H1 (cell line): ENCODE results near the gene RMDN2. TPM values are rescaled to one million over a fixed set of nuclear protein-coding genes. Genes with fewer than 3 reads are reported as not detected.

Source experiments
- BCL11A ChIP-seq, 2 experiments: IDR thresholded peaks; one replicate each; pipeline ENCODE4 v1.6.1; 2011; ENCODE audit warnings: low read depth in 2 of 2, low read length in 2 of 2, mild to moderate bottlenecking in 2 of 2
- KDM5A ChIP-seq: fragments of 200-600 bp; IDR thresholded peaks from 2 replicates; pipeline ENCODE4 v1.7.1; 2012; ENCODE audit warnings: mild to moderate bottlenecking, low read length, inconsistent platforms, mixed read lengths
- NANOG ChIP-seq: IDR thresholded peaks from 2 replicates; pipeline ENCODE4 v1.6.1; 2011; ENCODE audit warnings: low read length, low read depth, mild to moderate bottlenecking, inconsistent platforms; ENCODE audit not compliant: insufficient read depth, poor library complexity, severe bottlenecking
- PHF8 ChIP-seq: fragments of 200-600 bp; sonication (generic); conservative IDR thresholded peaks from 2 replicates; pipeline ENCODE4 v1.7.1; 2012; ENCODE audit warnings: low read depth, mild to moderate bottlenecking, inconsistent platforms, low read length, moderate library complexity
- POLR2AphosphoS5 ChIP-seq: IDR thresholded peaks from 2 replicates; pipeline ENCODE4 v1.6.1; 2011; ENCODE audit warnings: low read depth, low read length
- RAD21 ChIP-seq, 2 experiments: IDR thresholded peaks in 1 of 2; conservative IDR thresholded peaks in 1 of 2; 2 replicates each; pipeline ENCODE4 v1.6.1; 2011; ENCODE audit warnings: low read depth in 2 of 2, low read length in 2 of 2, improper control_type of control experiment in 1 of 2, inconsistent platforms in 1 of 2, mild to moderate bottlenecking in 1 of 2, moderate library complexity in 1 of 2
- YY1 ChIP-seq: IDR thresholded peaks from 2 replicates; pipeline ENCODE4 v1.6.1; 2011; ENCODE audit warnings: low read depth, mild to moderate bottlenecking, low read length
- polyA plus RNA-seq, 7 experiments: library from polyadenylated mRNA; depleted of rRNA in 3 of 7; stranded (reverse) in 5 of 7; unstranded in 2 of 7; fragments of >200 nt in 5 of 7; fragments of 200-250 nt in 2 of 7; gene quantifications; 1 replicate in 5 of 7; 2 replicates in 1 of 7; 4 replicates in 1 of 7; pipeline versions ENCODE4 v1.2.1 to v1.2.3, GENCODE V29; 2011 to 2013; ENCODE audit warnings: missing spikeins in 2 of 7, mixed read lengths in 2 of 7
- total RNA-seq: library from RNA; stranded (reverse); fragmentation: NEBNext Ultra II Directional; extraction: Animal tissue kit (Norgen Biotek cat#: 25700); gene quantifications from 2 replicates; pipeline ENCODE4 v1.2.1, GENCODE V29; 2021
- TF ChIP-seq, protein P1 (sequence below): fragments of 300-600 bp; sonication (generic); IDR thresholded peaks from 2 replicates; pipeline ENCODE4 v1.7.1; 2012; ENCODE audit warnings: low read length, moderate library complexity, mild to moderate bottlenecking, inconsistent platforms; ENCODE audit not compliant: insufficient replicate concordance

Gene RMDN2
- total and polyA plus RNA-seq, 2 of the 8 experiments (the other 6 are each of a cell fraction or from before 2014, with no cell fraction given): 0.53 to 3.0 TPM

GRCh38 chr2:37987098-37987775 lies 62.1 kb downstream of the RMDN2 start (continued):
- TF ChIP-seq, protein P1, sequence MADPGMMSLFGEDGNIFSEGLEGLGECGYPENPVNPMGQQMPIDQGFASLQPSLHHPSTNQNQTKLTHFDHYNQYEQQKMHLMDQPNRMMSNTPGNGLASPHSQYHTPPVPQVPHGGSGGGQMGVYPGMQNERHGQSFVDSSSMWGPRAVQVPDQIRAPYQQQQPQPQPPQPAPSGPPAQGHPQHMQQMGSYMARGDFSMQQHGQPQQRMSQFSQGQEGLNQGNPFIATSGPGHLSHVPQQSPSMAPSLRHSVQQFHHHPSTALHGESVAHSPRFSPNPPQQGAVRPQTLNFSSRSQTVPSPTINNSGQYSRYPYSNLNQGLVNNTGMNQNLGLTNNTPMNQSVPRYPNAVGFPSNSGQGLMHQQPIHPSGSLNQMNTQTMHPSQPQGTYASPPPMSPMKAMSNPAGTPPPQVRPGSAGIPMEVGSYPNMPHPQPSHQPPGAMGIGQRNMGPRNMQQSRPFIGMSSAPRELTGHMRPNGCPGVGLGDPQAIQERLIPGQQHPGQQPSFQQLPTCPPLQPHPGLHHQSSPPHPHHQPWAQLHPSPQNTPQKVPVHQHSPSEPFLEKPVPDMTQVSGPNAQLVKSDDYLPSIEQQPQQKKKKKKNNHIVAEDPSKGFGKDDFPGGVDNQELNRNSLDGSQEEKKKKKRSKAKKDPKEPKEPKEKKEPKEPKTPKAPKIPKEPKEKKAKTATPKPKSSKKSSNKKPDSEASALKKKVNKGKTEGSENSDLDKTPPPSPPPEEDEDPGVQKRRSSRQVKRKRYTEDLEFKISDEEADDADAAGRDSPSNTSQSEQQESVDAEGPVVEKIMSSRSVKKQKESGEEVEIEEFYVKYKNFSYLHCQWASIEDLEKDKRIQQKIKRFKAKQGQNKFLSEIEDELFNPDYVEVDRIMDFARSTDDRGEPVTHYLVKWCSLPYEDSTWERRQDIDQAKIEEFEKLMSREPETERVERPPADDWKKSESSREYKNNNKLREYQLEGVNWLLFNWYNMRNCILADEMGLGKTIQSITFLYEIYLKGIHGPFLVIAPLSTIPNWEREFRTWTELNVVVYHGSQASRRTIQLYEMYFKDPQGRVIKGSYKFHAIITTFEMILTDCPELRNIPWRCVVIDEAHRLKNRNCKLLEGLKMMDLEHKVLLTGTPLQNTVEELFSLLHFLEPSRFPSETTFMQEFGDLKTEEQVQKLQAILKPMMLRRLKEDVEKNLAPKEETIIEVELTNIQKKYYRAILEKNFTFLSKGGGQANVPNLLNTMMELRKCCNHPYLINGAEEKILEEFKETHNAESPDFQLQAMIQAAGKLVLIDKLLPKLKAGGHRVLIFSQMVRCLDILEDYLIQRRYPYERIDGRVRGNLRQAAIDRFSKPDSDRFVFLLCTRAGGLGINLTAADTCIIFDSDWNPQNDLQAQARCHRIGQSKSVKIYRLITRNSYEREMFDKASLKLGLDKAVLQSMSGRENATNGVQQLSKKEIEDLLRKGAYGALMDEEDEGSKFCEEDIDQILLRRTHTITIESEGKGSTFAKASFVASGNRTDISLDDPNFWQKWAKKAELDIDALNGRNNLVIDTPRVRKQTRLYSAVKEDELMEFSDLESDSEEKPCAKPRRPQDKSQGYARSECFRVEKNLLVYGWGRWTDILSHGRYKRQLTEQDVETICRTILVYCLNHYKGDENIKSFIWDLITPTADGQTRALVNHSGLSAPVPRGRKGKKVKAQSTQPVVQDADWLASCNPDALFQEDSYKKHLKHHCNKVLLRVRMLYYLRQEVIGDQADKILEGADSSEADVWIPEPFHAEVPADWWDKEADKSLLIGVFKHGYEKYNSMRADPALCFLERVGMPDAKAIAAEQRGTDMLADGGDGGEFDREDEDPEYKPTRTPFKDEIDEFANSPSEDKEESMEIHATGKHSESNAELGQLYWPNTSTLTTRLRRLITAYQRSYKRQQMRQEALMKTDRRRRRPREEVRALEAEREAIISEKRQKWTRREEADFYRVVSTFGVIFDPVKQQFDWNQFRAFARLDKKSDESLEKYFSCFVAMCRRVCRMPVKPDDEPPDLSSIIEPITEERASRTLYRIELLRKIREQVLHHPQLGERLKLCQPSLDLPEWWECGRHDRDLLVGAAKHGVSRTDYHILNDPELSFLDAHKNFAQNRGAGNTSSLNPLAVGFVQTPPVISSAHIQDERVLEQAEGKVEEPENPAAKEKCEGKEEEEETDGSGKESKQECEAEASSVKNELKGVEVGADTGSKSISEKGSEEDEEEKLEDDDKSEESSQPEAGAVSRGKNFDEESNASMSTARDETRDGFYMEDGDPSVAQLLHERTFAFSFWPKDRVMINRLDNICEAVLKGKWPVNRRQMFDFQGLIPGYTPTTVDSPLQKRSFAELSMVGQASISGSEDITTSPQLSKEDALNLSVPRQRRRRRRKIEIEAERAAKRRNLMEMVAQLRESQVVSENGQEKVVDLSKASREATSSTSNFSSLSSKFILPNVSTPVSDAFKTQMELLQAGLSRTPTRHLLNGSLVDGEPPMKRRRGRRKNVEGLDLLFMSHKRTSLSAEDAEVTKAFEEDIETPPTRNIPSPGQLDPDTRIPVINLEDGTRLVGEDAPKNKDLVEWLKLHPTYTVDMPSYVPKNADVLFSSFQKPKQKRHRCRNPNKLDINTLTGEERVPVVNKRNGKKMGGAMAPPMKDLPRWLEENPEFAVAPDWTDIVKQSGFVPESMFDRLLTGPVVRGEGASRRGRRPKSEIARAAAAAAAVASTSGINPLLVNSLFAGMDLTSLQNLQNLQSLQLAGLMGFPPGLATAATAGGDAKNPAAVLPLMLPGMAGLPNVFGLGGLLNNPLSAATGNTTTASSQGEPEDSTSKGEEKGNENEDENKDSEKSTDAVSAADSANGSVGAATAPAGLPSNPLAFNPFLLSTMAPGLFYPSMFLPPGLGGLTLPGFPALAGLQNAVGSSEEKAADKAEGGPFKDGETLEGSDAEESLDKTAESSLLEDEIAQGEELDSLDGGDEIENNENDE: no peak
- TF ChIP-seq BCL11A (IDR thresholded peaks at IDR 0.05; ENCODE audit: low read depth in 2 of 2, low read length in 2 of 2): no peak
- TF ChIP-seq POLR2AphosphoS5: no peak
- TF ChIP-seq RAD21 (IDR thresholded peaks at IDR 0.05 in 1 of 2, conservative IDR thresholded peaks at IDR 0.05 in 1 of 2; ENCODE audit: low read depth in 2 of 2, low read length in 2 of 2): no peak
- TF ChIP-seq KDM5A: no peak
- TF ChIP-seq YY1: no peak
- TF ChIP-seq PHF8: no peak
- no peak for TF ChIP-seq NANOG
- TF ChIP-seq, all 59 proteins: peak for 0
